ENCODE data around the gene RFLNA. TPM values are rescaled to one million over a fixed set of nuclear protein-coding genes. Genes with fewer than 3 reads are reported as not detected.

Gene RFLNA
- polyA plus RNA-seq, 1 donor (not counting 4 experiments of a cell fraction or from before 2014, with no cell fraction given): 1.1 TPM

GRCh38 chr12:124319368-124320050, 24.6 kb downstream of the RFLNA start:
- TF ChIP-seq CTCF (optimal IDR thresholded peaks at IDR 0.05 in 1 of 3, IDR thresholded peaks at IDR 0.05 in 1 of 3, conservative IDR thresholded peaks at IDR 0.05 in 1 of 3; ENCODE audit: extremely low read depth in 1 of 3, insufficient read depth in 2 of 3, low read length in 3 of 3) (no peak), EZH2 (IDR thresholded peaks at IDR 0.05; ENCODE audit: low read length) (no peak)
- peaks cover 7% of the 10 kb centered on the region for H3K27me3 ChIP-seq (ENCODE audit: control insufficient read depth, extremely low read depth, insufficient read depth, low read length)
- H3K9me1 ChIP-seq (ENCODE audit: control insufficient read depth, extremely low read depth, insufficient read depth, low read length): no peaks in the 10 kb centered on the region
- H3K9ac ChIP-seq (ENCODE audit: control insufficient read depth, extremely low read depth, insufficient read depth, low read length): no peak overlapping the region
- DNase-seq (ENCODE audit: low read depth, low spot score) (no peak), FAIRE-seq (no peak)
- no peak overlapping the region for H3K4me3 ChIP-seq (ENCODE audit: control insufficient read depth in 2 of 3, extremely low read depth in 1 of 3, insufficient read depth in 2 of 3, low read depth in 1 of 3, low read length in 3 of 3)
- H3K9me3 ChIP-seq (ENCODE audit: control insufficient read depth, low read depth, low read length): peaks cover 10% of the 10 kb centered on the region
- H2AFZ ChIP-seq (ENCODE audit: control insufficient read depth, low read length): no peak overlapping the region
- no peaks in the 10 kb centered on the region for H4K20me1 ChIP-seq (ENCODE audit: control insufficient read depth, extremely low read depth, insufficient read depth, low read length)
- peaks cover 8 to 9% of the 10 kb centered on the region in 2 experiments for H3K36me3 ChIP-seq (ENCODE audit: control insufficient read depth in 2 of 2, extremely low read depth in 1 of 2, insufficient read depth in 2 of 2, low read length in 2 of 2)
- no peak overlapping the region for H3K27ac ChIP-seq (ENCODE audit: control insufficient read depth, insufficient read depth, low read length)
- H3K79me2 ChIP-seq (ENCODE audit: control insufficient read depth, insufficient read depth, low read length): no peaks in the 10 kb centered on the region
- dilution Hi-C loops (cut with MboI; ENCODE audit: extremely low pct_ligation_motif_present, low sequenced_read_pairs): no loop called here
- H3K4me2 ChIP-seq (ENCODE audit: control insufficient read depth, extremely low read depth, insufficient read depth, low read depth, low read length): no peak overlapping the region
- no peaks in the 10 kb centered on the region for H3K4me1 ChIP-seq (ENCODE audit: control insufficient read depth, extremely low read depth, insufficient read depth, low read length)

GRCh38 chr12:124321040-124321481, 26.2 kb downstream of the RFLNA start:
- H3K9me1 ChIP-seq (ENCODE audit: control insufficient read depth, extremely low read depth, insufficient read depth, low read length): no peaks in the 10 kb centered on the region
- no peak overlapping the region for H3K27ac ChIP-seq (ENCODE audit: control insufficient read depth, insufficient read depth, low read length)
- peak; percentile 13 for DNase-seq (ENCODE audit: low read depth, low spot score)
- dilution Hi-C loops (cut with MboI; ENCODE audit: extremely low pct_ligation_motif_present, low sequenced_read_pairs): no loop called here
- H3K36me3 ChIP-seq (ENCODE audit: control insufficient read depth in 2 of 2, extremely low read depth in 1 of 2, insufficient read depth in 2 of 2, low read length in 2 of 2): peaks cover 13 to 17% of the 10 kb centered on the region in 2 experiments
- no peak overlapping the region for H3K9ac ChIP-seq (ENCODE audit: control insufficient read depth, extremely low read depth, insufficient read depth, low read length)
- peak; percentile 58 for FAIRE-seq
- H3K4me1 ChIP-seq (ENCODE audit: control insufficient read depth, extremely low read depth, insufficient read depth, low read length): no peaks in the 10 kb centered on the region
- H3K4me3 ChIP-seq (ENCODE audit: control insufficient read depth in 2 of 3, extremely low read depth in 1 of 3, insufficient read depth in 2 of 3, low read depth in 1 of 3, low read length in 3 of 3): no peak overlapping the region
- no peak overlapping the region for H2AFZ ChIP-seq (ENCODE audit: control insufficient read depth, low read length)
- H4K20me1 ChIP-seq (ENCODE audit: control insufficient read depth, extremely low read depth, insufficient read depth, low read length): no peaks in the 10 kb centered on the region
- no peaks in the 10 kb centered on the region for H3K79me2 ChIP-seq (ENCODE audit: control insufficient read depth, insufficient read depth, low read length)
- TF ChIP-seq CTCF (optimal IDR thresholded peaks at IDR 0.05 in 1 of 3, IDR thresholded peaks at IDR 0.05 in 1 of 3, conservative IDR thresholded peaks at IDR 0.05 in 1 of 3; ENCODE audit: extremely low read depth in 1 of 3, insufficient read depth in 2 of 3, low read length in 3 of 3): peak; percentile 92 to 96 (median 92)
- TF ChIP-seq EZH2 (IDR thresholded peaks at IDR 0.05; ENCODE audit: low read length): no peak
- H3K27me3 ChIP-seq (ENCODE audit: control insufficient read depth, extremely low read depth, insufficient read depth, low read length): peaks cover 7% of the 10 kb centered on the region
- no peak overlapping the region for H3K4me2 ChIP-seq (ENCODE audit: control insufficient read depth, extremely low read depth, insufficient read depth, low read depth, low read length)
- peaks cover 10% of the 10 kb centered on the region for H3K9me3 ChIP-seq (ENCODE audit: control insufficient read depth, low read depth, low read length)
